NT2/D1 (cell line): ENCODE data around the gene TEAD1.

Experiments
- DNase-seq: peaks from one replicate; pipeline ENCODE4 v3.0.0-alpha.2; 2011; ENCODE audit warnings: low read depth, low spot score
- H3K27me3 ChIP-seq: 2 replicates; pipeline ENCODE4 v1.6.0; 2011; ENCODE audit warnings: mild to moderate bottlenecking; ENCODE audit not compliant: insufficient read length, insufficient read depth
- H3K36me3 ChIP-seq: 2 replicates; pipeline ENCODE4 v1.6.1; 2011; ENCODE audit warnings: mild to moderate bottlenecking, low read length, mixed read lengths; ENCODE audit not compliant: insufficient read depth, insufficient read length
- H3K4me1 ChIP-seq: 2 replicates; pipeline ENCODE4 v1.5.1; 2011; ENCODE audit not compliant: insufficient read depth, insufficient read length
- H3K4me3 ChIP-seq: 2 replicates; pipeline ENCODE4 v1.5.1; 2011; ENCODE audit warnings: low read depth; ENCODE audit not compliant: insufficient read length
- H3K9ac ChIP-seq: 2 replicates; pipeline ENCODE4 v1.6.0; 2011; ENCODE audit warnings: low read depth; ENCODE audit not compliant: insufficient read length
- H3K9me3 ChIP-seq: 2 replicates; pipeline ENCODE4 v1.5.1; 2011; ENCODE audit warnings: mild to moderate bottlenecking, low read length; ENCODE audit not compliant: insufficient read depth
- SUZ12 ChIP-seq: IDR thresholded peaks from 2 replicates; pipeline ENCODE4 v1.6.1; 2011; ENCODE audit not compliant: insufficient read length, insufficient read depth; ENCODE audit errors: extremely low read depth
- YY1 ChIP-seq: IDR thresholded peaks from 2 replicates; pipeline ENCODE4 v1.6.1; 2011; ENCODE audit not compliant: insufficient read length, insufficient read depth
- ZNF274 ChIP-seq: IDR thresholded peaks from 2 replicates; pipeline ENCODE4 v1.6.1; 2011; ENCODE audit warnings: mild to moderate bottlenecking, low read depth, low read length

The TEAD1 gene

GRCh38 chr11:12775955-12776354 is 101.7 kb downstream of the TEAD1 start:
- no peak for TF ChIP-seq ZNF274
- TF ChIP-seq SUZ12, result no peak
- no peak for TF ChIP-seq YY1
- Histone ChIP-seq H3K9me3 (no peaks in the 10 kb centered on the region), H3K4me3 (no peak overlapping the region), H3K9ac (no peak overlapping the region), H3K36me3 (peaks cover 19% of the 10 kb centered on the region), H3K4me1 (no peaks in the 10 kb centered on the region), H3K27me3 (no peaks in the 10 kb centered on the region)
- DNase-seq, result no peak

DNA sequence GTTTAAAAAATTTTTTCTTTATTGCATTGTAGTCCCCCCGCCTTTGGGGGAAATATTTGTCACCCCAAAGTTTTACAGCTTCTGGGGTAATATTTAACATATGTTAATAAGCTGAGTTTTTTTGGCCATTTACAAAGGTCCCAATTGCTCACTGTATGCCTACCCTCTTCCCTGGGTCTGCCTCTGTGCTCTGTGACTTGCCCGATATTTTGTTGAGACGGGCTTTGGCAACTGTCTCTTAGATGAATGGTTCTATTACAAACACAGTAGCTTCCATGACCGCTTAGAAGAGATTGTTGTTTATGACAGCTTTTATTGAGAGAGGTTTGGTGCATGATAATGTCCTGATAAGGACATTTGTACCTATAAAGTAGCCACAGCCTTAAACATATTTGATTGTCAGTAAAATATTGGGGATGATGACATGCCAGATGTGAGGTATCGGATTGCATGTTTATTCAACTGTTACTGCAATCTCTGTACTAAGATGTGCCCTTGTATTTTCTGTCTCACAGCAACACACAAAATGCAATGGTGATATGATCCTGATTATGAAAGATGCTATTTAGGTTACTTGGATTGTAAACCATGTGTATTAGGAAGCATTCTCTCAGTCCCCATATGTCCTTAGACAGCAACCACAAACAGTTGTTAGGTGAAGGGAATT is 103.1 kb downstream of the TEAD1 start:
- peaks cover 13% of the 10 kb centered on the region for H3K36me3 ChIP-seq
- H3K4me3 ChIP-seq, result no peak overlapping the region
- H3K9ac ChIP-seq, result no peak overlapping the region
- TF ChIP-seq ZNF274, result no peak
- TF ChIP-seq YY1, result no peak
- TF ChIP-seq SUZ12, result no peak
- H3K9me3 ChIP-seq, result no peaks in the 10 kb centered on the region
- H3K4me1 ChIP-seq, result no peaks in the 10 kb centered on the region
- DNase-seq, result no peak
- no peaks in the 10 kb centered on the region for H3K27me3 ChIP-seq

GRCh38 chr11:12778240-12778905 is 104.2 kb downstream of the TEAD1 start:
- no peak for DNase-seq
- no peaks in the 10 kb centered on the region for H3K9me3 ChIP-seq
- peaks cover 13% of the 10 kb centered on the region for H3K36me3 ChIP-seq
- H3K4me1 ChIP-seq, result no peaks in the 10 kb centered on the region
- no peak overlapping the region for H3K9ac ChIP-seq
- no peak overlapping the region for H3K4me3 ChIP-seq
- no peaks in the 10 kb centered on the region for H3K27me3 ChIP-seq
- TF ChIP-seq SUZ12 (no peak), YY1 (no peak), ZNF274 (no peak)

GRCh38 chr11:12783765-12784164 is 109.5 kb downstream of the TEAD1 start:
- Histone ChIP-seq H3K4me1 (no peaks in the 10 kb centered on the region), H3K9ac (no peak overlapping the region), H3K9me3 (no peaks in the 10 kb centered on the region), H3K27me3 (no peaks in the 10 kb centered on the region), H3K36me3 (peaks cover 22% of the 10 kb centered on the region), H3K4me3 (no peak overlapping the region)
- DNase-seq, result no peak
- no peak for TF ChIP-seq YY1

DNA sequence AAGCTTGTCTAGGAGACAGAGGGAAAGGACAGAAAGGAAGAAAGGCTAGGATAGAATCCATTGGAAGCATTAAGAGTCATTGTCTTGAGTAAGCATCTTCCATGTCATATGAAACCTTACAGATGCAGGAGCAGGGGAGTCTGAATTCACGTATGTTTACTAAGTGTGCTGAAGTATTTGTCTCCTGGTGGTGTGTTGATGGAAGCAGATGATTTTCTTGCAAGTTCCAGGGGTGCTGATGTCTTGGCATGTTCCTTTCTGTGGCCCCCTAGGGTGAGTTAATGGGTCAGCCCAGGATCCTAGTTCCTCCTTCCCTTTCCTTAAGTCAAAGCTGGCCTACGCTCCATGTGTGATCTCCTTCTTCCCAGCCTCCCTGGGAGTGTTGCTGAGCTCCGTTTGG is 110.2 kb downstream of the TEAD1 start:
- Histone ChIP-seq H3K9me3 (no peaks in the 10 kb centered on the region), H3K4me1 (peaks cover under 1% of the 10 kb centered on the region), H3K4me3 (no peak overlapping the region), H3K27me3 (no peaks in the 10 kb centered on the region), H3K36me3 (peaks cover 22% of the 10 kb centered on the region), H3K9ac (no peak overlapping the region)
- TF ChIP-seq SUZ12 (no peak), ZNF274 (no peak), YY1 (no peak)
- DNase-seq, result no peak

DNA sequence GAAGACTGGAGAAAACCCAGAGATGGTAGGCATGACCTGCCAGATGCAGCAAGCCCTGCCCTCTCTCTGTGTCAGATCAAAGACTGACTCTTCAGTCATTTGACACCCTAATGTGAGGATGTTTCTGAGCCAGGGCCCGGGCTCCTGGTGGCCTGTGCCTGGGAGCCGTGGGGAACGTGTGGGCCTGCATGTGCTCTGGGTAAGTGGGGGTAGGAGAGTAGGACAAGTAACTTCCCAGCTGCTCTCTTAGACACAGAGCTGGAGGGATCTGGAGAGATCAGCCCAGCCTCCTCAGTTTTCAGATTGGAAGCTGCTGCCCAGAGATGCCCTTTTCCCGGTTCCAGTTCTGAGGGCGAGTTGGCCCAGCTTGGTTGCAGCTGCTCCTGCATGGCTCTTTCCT is 110.8 kb downstream of the TEAD1 start:
- DNase-seq, result no peak
- H3K36me3 ChIP-seq, result peaks cover 22% of the 10 kb centered on the region
- H3K9me3 ChIP-seq, result no peaks in the 10 kb centered on the region
- no peaks in the 10 kb centered on the region for H3K27me3 ChIP-seq
- no peak for TF ChIP-seq ZNF274
- no peak for TF ChIP-seq SUZ12
- TF ChIP-seq YY1, result no peak
- H3K4me1 ChIP-seq, result peaks cover 6% of the 10 kb centered on the region
- no peak overlapping the region for H3K4me3 ChIP-seq
- H3K9ac ChIP-seq, result no peak overlapping the region

- H3K36me3 ChIP-seq, result peaks cover 22% of the 10 kb centered on the region
- no peaks in the 10 kb centered on the region for H3K27me3 ChIP-seq
- H3K9me3 ChIP-seq, result no peaks in the 10 kb centered on the region
- H3K4me3 ChIP-seq, result no peak overlapping the region
- H3K9ac ChIP-seq, result no peak overlapping the region
- TF ChIP-seq YY1 (no peak), ZNF274 (no peak)
- no peak for DNase-seq
- peaks cover 7% of the 10 kb centered on the region for H3K4me1 ChIP-seq
Measured at GRCh38 chr11:12785901-12786300, 111.7 kb downstream of the TEAD1 start.
